ENCODE measurements around the gene DGKQ.

Gene DGKQ

DNA sequence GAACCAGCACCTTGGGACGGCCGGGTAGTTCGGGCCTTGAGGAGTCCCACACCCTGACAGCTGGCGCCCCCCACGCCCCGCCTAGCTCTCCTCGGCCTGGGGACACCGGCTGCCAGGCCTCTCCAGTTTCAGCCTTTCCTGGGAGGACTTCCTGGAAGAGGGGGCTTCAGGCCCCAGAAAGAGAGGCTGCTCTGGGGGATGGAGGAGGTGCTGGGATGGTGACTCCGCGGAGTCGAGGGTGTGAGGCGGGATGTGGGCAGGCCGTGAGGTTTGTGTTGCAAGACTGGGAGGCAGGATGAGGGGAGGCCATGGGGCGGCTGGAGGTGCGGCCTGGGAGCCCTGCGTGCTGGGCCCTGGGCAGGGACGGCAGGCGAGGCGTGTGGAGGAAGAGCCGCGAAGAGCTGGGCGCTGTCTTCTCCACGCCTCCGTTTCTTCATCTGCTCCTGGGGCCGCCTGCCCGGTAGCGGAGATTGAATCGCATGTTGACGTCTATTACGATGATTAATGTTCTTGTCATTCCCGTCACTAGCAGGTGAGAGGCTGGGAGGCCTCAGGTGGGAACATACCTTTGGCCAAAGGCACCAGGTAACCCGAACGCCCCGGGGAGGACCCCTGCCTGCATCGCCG, 37.1 kb upstream of the DGKQ start:
- in situ Hi-C loops (cut with MboI; ENCODE audit: low sequenced_read_pairs, unreplicated experiment), result no loop called here
- TF ChIP-seq CTCF (IDR thresholded peaks at IDR 0.05; ENCODE audit: borderline replicate concordance, control extremely low read depth, extremely low read depth, insufficient read depth, missing control alignments), result no peak
- DNase-seq (ENCODE audit: low spot score), result no peak

DNA sequence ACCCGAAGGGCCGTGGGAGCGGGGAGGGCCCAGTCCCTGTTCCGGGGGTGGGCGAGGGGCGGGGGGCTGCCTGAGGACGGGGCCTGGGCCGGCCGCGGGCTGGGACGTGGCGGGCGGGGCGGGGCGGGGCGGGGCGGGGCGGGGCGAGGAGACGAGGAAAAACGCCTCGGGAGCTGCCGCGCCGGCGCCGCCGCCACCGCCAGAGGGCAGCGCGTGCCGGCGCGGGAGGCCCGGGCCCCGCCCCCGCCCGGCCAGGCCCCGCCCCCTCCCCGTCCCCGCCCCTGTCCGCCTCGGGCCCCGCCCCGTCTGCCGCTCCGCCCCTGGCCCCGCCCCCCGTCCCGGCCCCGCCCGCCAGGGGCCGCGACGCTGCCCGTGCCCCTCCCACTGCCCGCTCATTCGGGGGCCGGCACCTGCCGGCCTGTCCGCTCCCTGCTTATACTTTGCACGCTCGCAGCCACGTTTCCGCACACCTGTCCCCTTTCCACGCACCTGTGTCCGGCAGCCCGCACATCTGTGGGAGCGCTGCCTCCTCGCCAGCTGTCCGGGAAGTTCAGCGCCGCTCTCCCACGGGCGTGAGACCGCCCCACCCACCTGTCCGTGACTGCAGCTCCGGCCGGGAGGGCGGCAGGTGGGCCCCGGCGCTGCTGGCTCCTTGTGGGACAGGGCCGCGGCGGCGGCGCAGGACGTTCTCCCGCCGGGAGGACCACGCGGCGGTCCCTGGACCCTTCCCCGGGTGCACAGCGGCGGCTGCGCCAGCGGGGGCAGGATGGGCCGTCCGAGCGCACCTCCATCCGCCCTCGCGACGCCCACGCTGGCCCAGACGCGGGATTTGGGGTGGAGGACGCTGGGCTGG, 36.4 kb upstream of the DGKQ start:
- in situ Hi-C loops (cut with MboI; ENCODE audit: low sequenced_read_pairs, unreplicated experiment), result no loop called here
- peak; percentile 92 for DNase-seq (ENCODE audit: low spot score)
- no peak for TF ChIP-seq CTCF (IDR thresholded peaks at IDR 0.05; ENCODE audit: borderline replicate concordance, control extremely low read depth, extremely low read depth, insufficient read depth, missing control alignments)

DNA sequence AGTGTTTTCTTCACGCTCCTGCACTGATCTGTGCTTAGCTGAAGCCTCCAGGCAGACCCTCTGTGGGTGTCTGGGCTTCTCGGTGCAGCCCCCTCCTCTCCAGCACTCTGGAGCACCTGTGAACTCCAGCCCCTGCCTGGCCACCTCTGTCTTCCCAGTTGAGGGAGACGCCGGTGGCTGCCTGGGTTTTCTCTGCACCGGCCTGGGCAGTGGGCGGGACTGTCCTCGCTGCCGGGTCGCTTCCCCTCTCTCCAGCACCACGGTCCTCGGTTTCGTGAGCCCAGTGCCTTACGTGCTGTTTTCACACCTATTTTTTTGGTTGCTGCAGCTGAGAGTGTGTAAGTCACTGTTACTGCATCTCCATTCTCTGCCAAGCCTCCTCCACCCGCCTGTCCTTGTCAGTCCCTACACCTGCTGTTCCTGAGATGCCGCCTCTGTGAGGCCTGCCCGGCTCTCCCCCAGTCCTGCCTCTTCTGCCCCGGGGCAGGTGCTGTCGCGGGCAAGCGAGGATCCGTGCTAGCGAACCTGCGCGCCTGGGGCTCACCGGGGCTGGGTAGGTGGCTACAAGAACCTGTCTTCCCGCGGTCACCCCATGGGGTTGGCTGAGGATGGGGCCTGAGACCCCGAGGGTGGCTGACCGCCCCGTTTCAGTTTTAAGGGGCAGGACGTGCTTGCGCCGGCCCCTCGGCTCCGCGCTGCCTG, 35.6 kb upstream of the DGKQ start:
- no peak for TF ChIP-seq CTCF (IDR thresholded peaks at IDR 0.05; ENCODE audit: borderline replicate concordance, control extremely low read depth, extremely low read depth, insufficient read depth, missing control alignments)
- in situ Hi-C loops (cut with MboI; ENCODE audit: low sequenced_read_pairs, unreplicated experiment), result no loop called here
- DNase-seq (ENCODE audit: low spot score), result no peak

DNA sequence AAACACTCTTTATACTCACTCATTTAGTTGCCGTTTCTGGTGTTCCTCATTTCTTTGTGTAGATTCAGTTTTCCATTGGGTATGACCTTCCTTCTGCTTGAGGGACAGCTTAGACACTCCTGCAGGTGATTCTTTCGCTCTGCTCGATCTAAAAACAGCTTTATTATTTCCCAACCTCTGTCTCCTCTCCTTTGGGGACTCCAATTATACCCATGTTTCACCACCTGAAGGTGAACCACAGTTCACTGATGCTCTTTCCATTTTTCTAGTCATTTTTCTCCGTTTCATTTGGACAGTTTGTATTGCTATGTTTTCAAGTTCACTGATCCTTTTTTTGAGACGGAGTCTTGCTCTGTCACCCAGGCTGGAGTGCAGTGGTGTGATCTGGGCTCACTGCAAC, 33.5 kb upstream of the DGKQ start:
- in situ Hi-C loops (cut with MboI; ENCODE audit: low sequenced_read_pairs, unreplicated experiment), result no loop called here
- no peak for DNase-seq (ENCODE audit: low spot score)
- no peak for TF ChIP-seq CTCF (IDR thresholded peaks at IDR 0.05; ENCODE audit: borderline replicate concordance, control extremely low read depth, extremely low read depth, insufficient read depth, missing control alignments)

DNA sequence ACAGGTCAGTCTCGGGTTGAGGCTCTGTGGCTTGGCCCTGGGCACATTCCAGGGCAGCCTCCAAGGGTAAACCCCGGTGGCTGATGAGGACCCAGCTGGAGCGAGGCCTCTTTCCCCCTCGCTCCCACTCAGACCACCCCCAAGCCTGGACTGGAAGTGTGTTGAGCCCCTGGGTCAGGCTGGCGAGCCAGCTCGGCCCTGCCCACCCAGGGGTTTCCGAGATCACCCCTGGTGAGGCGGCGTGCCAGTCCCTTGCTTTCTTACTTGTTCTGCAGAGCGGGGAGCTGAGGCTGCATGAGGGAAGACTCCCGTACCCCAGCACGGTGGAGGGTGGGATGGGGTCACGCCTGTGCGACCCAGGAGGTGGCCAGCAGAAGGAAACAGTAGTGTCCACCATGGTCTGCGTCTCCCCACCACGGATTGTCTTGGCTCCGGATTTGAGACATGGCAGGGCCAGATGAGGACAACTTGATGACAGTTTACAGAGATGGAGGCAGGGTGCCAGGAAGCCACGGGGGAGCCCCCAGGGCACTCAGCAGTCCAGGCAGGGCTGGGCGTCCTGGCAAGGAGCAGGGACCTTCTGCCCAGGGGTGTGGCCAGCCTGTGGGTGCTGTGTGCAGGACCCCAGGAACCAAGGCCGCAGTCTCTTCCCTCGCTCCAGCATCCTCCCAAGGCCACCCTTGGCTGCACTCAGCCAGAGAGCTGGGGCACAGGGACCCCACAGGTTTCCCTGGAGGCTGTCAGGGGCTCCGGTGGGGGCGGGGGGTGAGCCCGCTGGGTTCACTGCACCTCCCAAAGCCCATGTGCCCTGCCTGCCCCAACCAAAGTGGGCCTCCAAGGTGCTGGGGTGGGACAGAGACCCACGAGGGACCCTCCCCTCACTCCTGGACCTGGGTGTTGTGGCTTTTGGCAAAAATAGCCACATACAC, 31.5 kb upstream of the DGKQ start:
- no peak for DNase-seq (ENCODE audit: low spot score)
- no peak for TF ChIP-seq CTCF (IDR thresholded peaks at IDR 0.05; ENCODE audit: borderline replicate concordance, control extremely low read depth, extremely low read depth, insufficient read depth, missing control alignments)
- in situ Hi-C loops (cut with MboI; ENCODE audit: low sequenced_read_pairs, unreplicated experiment), result no loop called here

DNA sequence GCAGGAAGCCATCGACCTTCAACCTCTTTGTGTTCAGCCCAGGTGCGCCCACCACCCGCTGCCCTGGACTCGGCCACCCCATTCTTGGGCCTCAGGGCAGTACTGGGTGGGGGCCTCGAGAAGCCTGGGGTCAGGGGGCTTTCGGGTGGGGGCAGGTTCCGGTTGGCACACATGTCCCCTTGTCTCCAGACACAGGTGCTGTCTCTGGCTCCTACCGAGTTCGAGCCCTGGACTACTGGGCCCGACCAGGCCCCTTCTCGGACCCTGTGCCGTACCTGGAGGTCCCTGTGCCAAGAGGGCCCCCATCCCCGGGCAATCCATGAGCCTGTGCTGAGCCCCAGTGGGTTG, 30.7 kb upstream of the DGKQ start:
- TF ChIP-seq CTCF (IDR thresholded peaks at IDR 0.05; ENCODE audit: borderline replicate concordance, control extremely low read depth, extremely low read depth, insufficient read depth, missing control alignments), result no peak
- in situ Hi-C loops (cut with MboI; ENCODE audit: low sequenced_read_pairs, unreplicated experiment), result no loop called here
- DNase-seq (ENCODE audit: low spot score), result no peak

Data from GM13976 (cell line).